A549 (cell line): ENCODE results near the gene MYO15A. TPM values are rescaled to one million over a fixed set of nuclear protein-coding genes. Genes with fewer than 3 reads are reported as not detected.

ENCODE experiments used
- ATAC-seq, 2 experiments: fragments of 200-7000 bp in 1 of 2; fragments of >200 bp in 1 of 2; cut with Nextera tagmentation in 1 of 2; cut with Tn5 transposase in 1 of 2; 3 replicates each; pipeline versions ENCODE4 v1.8.0 to v1.9.1; 2018 to 2020; ENCODE audit warnings: mild to moderate bottlenecking in 1 of 2, moderate library complexity in 1 of 2
- CTCF ChIA-PET: fragments of 300-600 bp; sonication (Branson Sonifier 250); formaldehyde crosslinking; extraction: SDS; loops from one replicate; lab custom pipeline; 2021; ENCODE audit warnings: antibody characterized with exemption, inconsistent platforms; lab: Yijun Ruan, JAX
- POLR2A ChIA-PET: fragments of 350-600 bp; formaldehyde crosslinking; extraction: SDS; loops from one replicate; lab custom pipeline; 2021; ENCODE audit warnings: antibody characterized with exemption, inconsistent platforms; lab: Yijun Ruan, JAX
- DNase-seq, 2 experiments: peaks; one replicate each; pipeline versions ENCODE4 v3.0.0 to v3.0.0-alpha.2; 2011 to 2016; ENCODE audit warnings: low read depth in 1 of 2, low spot score in 1 of 2
- FAIRE-seq: peaks from 2 replicates; lab custom pipeline; 2011; peaks lifted over from hg19 to GRCh38; lab: Jason Lieb, UNC
- H3K27ac ChIP-seq, 2 experiments: fragments of >200 bp; sonication (Bioruptor Twin); formaldehyde crosslinking; 3 replicates each; pipeline ENCODE4 v1.5.1; 2016 to 2017
- H3K4me1 ChIP-seq: fragments of >200 bp; sonication (Bioruptor Twin); formaldehyde crosslinking; 3 replicates; pipeline ENCODE4 v1.6.1; 2016
- H3K4me2 ChIP-seq: fragments of >200 bp; sonication (Bioruptor Twin); formaldehyde crosslinking; 3 replicates; pipeline ENCODE4 v1.6.1; 2016
- H3K4me3 ChIP-seq: fragments of >200 bp; sonication (Bioruptor Twin); formaldehyde crosslinking; 3 replicates; pipeline ENCODE4 v1.5.1; 2016
- H3K9me3 ChIP-seq: fragments of >200 bp; sonication (Bioruptor Twin); formaldehyde crosslinking; 3 replicates; pipeline ENCODE4 v1.6.1; 2016
- BHLHE40 ChIP-seq: IDR thresholded peaks from 2 replicates; pipeline ENCODE4 v1.6.1; 2012; ENCODE audit warnings: low read depth, low read length, inconsistent platforms
- CHD2 ChIP-seq: fragments of 150-350 bp; IDR thresholded peaks from 2 replicates; pipeline ENCODE4 v1.6.1; 2014; ENCODE audit warnings: low read length; ENCODE audit not compliant: partially characterized antibody
- CHD4 ChIP-seq: fragments of 200-600 bp; sonication (generic); IDR thresholded peaks from 2 replicates; pipeline ENCODE4 v1.6.1; 2016; ENCODE audit warnings: antibody characterized with exemption, mild to moderate bottlenecking, borderline replicate concordance
- EHF ChIP-seq: fragments of 250-450 bp; sonication (Bioruptor Pico); IDR thresholded peaks from 2 replicates; pipeline ENCODE4 v1.5.0; 2020; ENCODE audit warnings: mild to moderate bottlenecking
- ESRRA ChIP-seq: fragments of 150-350 bp; IDR thresholded peaks from 2 replicates; pipeline ENCODE4 v1.6.1; 2014; ENCODE audit warnings: mild to moderate bottlenecking, low read length, borderline replicate concordance
- FOSL2 ChIP-seq, 2 experiments: fragments of 450-650 bp in 1 of 2; fragments of >200 bp in 1 of 2; sonication (Bioruptor Twin) in 1 of 2; formaldehyde crosslinking; IDR thresholded peaks; 2 replicates each; pipeline versions ENCODE4 v1.5.0 to v1.6.1; 2016 to 2020; ENCODE audit warnings: mild to moderate bottlenecking in 1 of 2, moderate library complexity in 1 of 2
- FOXS1 ChIP-seq: fragments of 250-450 bp; sonication (Bioruptor Pico); IDR thresholded peaks from 2 replicates; pipeline ENCODE4 v1.5.0; 2020; ENCODE audit warnings: mild to moderate bottlenecking, moderate library complexity
- HOXB13 ChIP-seq: fragments of 250-450 bp; sonication (Bioruptor Pico); IDR thresholded peaks from 2 replicates; pipeline ENCODE4 v1.5.0; 2020; ENCODE audit warnings: low read depth, mild to moderate bottlenecking, moderate library complexity
- JUN ChIP-seq, 2 experiments: fragments of >200 bp; sonication (Bioruptor Twin); formaldehyde crosslinking; IDR thresholded peaks; 2 replicates in 1 of 2; 3 replicates in 1 of 2; pipeline ENCODE4 v1.6.1; 2016 to 2017
- JUNB ChIP-seq: fragments of >200 bp; sonication (Bioruptor Twin); formaldehyde crosslinking; IDR thresholded peaks from 2 replicates; pipeline ENCODE4 v1.6.1; 2016
- KDM5A ChIP-seq: fragments of 200-600 bp; sonication (generic); IDR thresholded peaks from 2 replicates; pipeline ENCODE4 v1.6.1; 2016; ENCODE audit warnings: antibody characterized with exemption, mild to moderate bottlenecking
- PHF8 ChIP-seq: fragments of 200-600 bp; sonication (generic); IDR thresholded peaks from 2 replicates; pipeline ENCODE4 v1.6.1; 2016; ENCODE audit warnings: low read depth, mild to moderate bottlenecking, antibody characterized with exemption, moderate library complexity, borderline replicate concordance
- RAD21 ChIP-seq, 2 experiments: fragments of >200 bp in 1 of 2; sonication (Bioruptor Twin) in 1 of 2; formaldehyde crosslinking in 1 of 2; IDR thresholded peaks in 1 of 2; conservative IDR thresholded peaks in 1 of 2; 2 replicates in 1 of 2; 3 replicates in 1 of 2; pipeline ENCODE4 v1.6.1; 2012 to 2018; ENCODE audit warnings: inconsistent platforms in 1 of 2
- RCOR1 ChIP-seq: fragments of 150-350 bp; IDR thresholded peaks from 2 replicates; pipeline ENCODE4 v1.6.1; 2014; ENCODE audit warnings: antibody characterized with exemption, low read length, low read depth
- ZC3H11A ChIP-seq: fragments of 450-650 bp; IDR thresholded peaks from 2 replicates; pipeline ENCODE4 v1.6.1; 2014; ENCODE audit warnings: antibody characterized with exemption, mild to moderate bottlenecking
- ZFP36 ChIP-seq: fragments of 450-650 bp; IDR thresholded peaks from 2 replicates; pipeline ENCODE4 v1.6.1; 2014; ENCODE audit warnings: borderline replicate concordance; ENCODE audit not compliant: partially characterized antibody
- WGBS: methylation state at CpG from one replicate; pipeline ENCODE4 v1.1.6; 2017; ENCODE audit errors: missing lambda C conversion rate; 5-methylcytosine and 5-hydroxymethylcytosine counted together
- polyA plus RNA-seq, 4 experiments: library from polyadenylated mRNA; depleted of rRNA in 3 of 4; stranded (reverse); fragments of >200 nt; fragmentation: RNase III in 1 of 4; extraction: RNeasy Plus Mini Kit Qiagen cat#74134 plus additional on column Dnase treatment in 1 of 4; gene quantifications; 2 replicates in 3 of 4; 3 replicates in 1 of 4; pipeline ENCODE4 v1.2.3, GENCODE V29; 2011 to 2017
- TF ChIP-seq, protein P1 (sequence below): IDR thresholded peaks from 2 replicates; pipeline ENCODE4 v1.6.1; 2012
- TF ChIP-seq, protein P2 (sequence below): fragments of 250-450 bp; sonication (Bioruptor Pico); IDR thresholded peaks from 2 replicates; pipeline ENCODE4 v1.5.0; 2020; ENCODE audit warnings: low read depth, mild to moderate bottlenecking, moderate library complexity
- TF ChIP-seq, protein P3 (sequence below): fragments of >200 bp; sonication (Bioruptor Twin); formaldehyde crosslinking; IDR thresholded peaks from 3 replicates; pipeline ENCODE4 v1.5.1; 2016
- TF ChIP-seq, protein P4 (sequence below): fragments of 450-650 bp; IDR thresholded peaks from 2 replicates; pipeline ENCODE4 v1.6.1; 2014; ENCODE audit warnings: antibody characterized with exemption

Gene MYO15A
- polyA plus RNA-seq, 2 of the 4 experiments (the other 2 are of a cell fraction): 0.22 to 0.26 TPM

DNA sequence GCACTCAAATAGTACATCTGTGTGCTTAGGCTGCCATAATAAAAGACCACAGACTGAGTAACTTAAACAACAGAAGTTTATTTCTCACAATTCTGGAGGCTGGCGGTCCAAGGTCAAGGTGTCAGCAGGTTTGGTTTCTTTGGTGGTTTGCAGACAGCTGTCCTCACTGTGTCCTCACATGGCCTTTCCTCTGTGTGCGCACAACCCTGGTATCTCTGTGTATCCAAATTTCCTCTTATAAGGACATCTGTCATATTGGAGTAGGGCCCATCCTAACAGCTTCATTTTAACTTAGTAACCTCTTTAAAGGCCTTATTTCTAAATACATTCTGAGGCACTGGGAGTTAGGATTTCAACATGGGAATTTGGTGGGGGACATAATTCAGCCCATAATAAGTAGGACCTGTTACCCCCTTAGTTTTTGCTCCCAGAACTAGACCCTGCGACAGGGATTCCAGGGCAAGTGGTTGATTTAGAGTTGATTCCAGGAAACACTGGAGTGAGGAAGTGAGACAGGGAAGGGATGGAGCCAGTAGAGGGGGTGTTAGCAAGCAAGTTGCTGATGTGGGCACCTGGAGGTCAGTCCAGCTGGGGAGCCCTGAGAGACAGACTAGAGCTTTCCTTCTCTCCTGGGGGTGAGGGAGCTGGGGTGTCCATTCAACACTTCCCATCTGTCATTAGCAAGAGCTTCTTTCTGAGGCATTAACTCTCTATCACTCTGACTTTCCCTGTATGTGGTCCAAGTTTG, 64.1 kb downstream of the MYO15A start:
- no peak for FAIRE-seq
- CTCF ChIA-PET: interaction anchor here (0.9 to 2.6 kb wide), 3 partner anchors 11 to 33 kb away, joined by 3 to 8 read pairs (median 4); partner anchors contain the start of gene ALKBH5

DNA sequence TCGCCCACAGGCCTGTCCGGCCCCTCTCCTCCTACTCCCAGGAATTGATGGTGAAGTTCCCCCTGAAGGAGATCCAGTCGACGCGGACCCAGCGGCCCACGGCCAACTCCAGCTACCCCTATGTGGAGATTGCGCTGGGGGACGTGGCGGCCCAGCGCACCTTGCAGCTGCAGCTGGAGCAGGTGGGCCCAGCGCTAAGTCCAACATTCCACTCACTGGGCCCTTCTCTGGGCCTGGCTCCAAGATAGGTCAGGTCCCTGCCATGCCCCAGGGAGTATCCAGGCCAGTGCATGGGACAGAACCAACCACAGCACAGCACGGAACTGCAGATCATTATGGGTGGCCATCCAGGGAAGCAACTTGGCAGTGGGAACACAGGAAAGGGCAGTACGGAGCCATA, 65.2 kb downstream of the MYO15A start:
- H3K9me3 ChIP-seq: no peaks in the 10 kb centered on the region
- 90% methylated on average over 14 of the region's 14 CpGs for WGBS
- no peak overlapping the region for H3K4me3 ChIP-seq
- CTCF ChIA-PET: interaction anchor here (1.0 kb wide), 1 partner anchor 33 kb away, joined by 3 read pairs; no protein-coding TSS in a partner anchor
- DNase-seq: no peak
- TF ChIP-seq, protein P1, sequence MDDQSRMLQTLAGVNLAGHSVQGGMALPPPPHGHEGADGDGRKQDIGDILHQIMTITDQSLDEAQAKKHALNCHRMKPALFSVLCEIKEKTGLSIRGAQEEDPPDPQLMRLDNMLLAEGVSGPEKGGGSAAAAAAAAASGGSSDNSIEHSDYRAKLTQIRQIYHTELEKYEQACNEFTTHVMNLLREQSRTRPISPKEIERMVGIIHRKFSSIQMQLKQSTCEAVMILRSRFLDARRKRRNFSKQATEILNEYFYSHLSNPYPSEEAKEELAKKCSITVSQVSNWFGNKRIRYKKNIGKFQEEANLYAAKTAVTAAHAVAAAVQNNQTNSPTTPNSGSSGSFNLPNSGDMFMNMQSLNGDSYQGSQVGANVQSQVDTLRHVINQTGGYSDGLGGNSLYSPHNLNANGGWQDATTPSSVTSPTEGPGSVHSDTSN: no peak
- TF ChIP-seq, protein P2, sequence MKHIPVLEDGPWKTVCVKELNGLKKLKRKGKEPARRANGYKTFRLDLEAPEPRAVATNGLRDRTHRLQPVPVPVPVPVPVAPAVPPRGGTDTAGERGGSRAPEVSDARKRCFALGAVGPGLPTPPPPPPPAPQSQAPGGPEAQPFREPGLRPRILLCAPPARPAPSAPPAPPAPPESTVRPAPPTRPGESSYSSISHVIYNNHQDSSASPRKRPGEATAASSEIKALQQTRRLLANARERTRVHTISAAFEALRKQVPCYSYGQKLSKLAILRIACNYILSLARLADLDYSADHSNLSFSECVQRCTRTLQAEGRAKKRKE (CRISPR knock-in tag): no peak
- TF ChIP-seq BHLHE40 (no peak), ZFP36 (no peak), ZC3H11A (no peak), PHF8 (no peak), HOXB13 (CRISPR knock-in tag) (no peak), FOXS1 (CRISPR knock-in tag) (no peak), FOSL2 (IDR thresholded peaks at IDR 0.05) (no peak), FOSL2 (CRISPR knock-in tag; IDR thresholded peaks at IDR 0.05) (no peak), RCOR1 (no peak), RAD21 (conservative IDR thresholded peaks at IDR 0.05 in 1 of 2, IDR thresholded peaks at IDR 0.05 in 1 of 2) (no peak), JUN (IDR thresholded peaks at IDR 0.05) (no peak), EHF (no peak)
- H3K4me2 ChIP-seq: no peak overlapping the region
- H3K27ac ChIP-seq: no peak overlapping the region
- no peak for ATAC-seq
- no peak for FAIRE-seq
- POLR2A ChIA-PET: no interaction called here
- H3K4me1 ChIP-seq: no peaks in the 10 kb centered on the region

More for the DNA sequence above, 64.1 kb downstream of the MYO15A start:
- Histone ChIP-seq H3K27ac (no peak overlapping the region), H3K4me2 (no peak overlapping the region), H3K4me1 (no peaks in the 10 kb centered on the region), H3K4me3 (no peak overlapping the region), H3K9me3 (peaks cover 1% of the 10 kb centered on the region; the same call in 2 of the 3 replicates)
- 95% methylated on average over 3 of the region's 3 CpGs for WGBS
- peak in 1 of 2 experiments; percentile 26; a peak in 1 of 6 replicates for ATAC-seq
- POLR2A ChIA-PET: no interaction called here
- TF ChIP-seq ZC3H11A (no peak), JUNB (no peak), ESRRA (no peak), KDM5A (no peak), CHD4 (no peak), CHD2 (no peak)
- TF ChIP-seq, protein P3, sequence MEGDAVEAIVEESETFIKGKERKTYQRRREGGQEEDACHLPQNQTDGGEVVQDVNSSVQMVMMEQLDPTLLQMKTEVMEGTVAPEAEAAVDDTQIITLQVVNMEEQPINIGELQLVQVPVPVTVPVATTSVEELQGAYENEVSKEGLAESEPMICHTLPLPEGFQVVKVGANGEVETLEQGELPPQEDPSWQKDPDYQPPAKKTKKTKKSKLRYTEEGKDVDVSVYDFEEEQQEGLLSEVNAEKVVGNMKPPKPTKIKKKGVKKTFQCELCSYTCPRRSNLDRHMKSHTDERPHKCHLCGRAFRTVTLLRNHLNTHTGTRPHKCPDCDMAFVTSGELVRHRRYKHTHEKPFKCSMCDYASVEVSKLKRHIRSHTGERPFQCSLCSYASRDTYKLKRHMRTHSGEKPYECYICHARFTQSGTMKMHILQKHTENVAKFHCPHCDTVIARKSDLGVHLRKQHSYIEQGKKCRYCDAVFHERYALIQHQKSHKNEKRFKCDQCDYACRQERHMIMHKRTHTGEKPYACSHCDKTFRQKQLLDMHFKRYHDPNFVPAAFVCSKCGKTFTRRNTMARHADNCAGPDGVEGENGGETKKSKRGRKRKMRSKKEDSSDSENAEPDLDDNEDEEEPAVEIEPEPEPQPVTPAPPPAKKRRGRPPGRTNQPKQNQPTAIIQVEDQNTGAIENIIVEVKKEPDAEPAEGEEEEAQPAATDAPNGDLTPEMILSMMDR: no peak
- TF ChIP-seq, protein P4, sequence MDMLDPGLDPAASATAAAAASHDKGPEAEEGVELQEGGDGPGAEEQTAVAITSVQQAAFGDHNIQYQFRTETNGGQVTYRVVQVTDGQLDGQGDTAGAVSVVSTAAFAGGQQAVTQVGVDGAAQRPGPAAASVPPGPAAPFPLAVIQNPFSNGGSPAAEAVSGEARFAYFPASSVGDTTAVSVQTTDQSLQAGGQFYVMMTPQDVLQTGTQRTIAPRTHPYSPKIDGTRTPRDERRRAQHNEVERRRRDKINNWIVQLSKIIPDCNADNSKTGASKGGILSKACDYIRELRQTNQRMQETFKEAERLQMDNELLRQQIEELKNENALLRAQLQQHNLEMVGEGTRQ: no peak
- DNase-seq: no peak
